Small intestine (tissue), 7 donors: ENCODE results near the gene TXNDC9. TPM values are rescaled to one million over a fixed set of nuclear protein-coding genes. Genes with fewer than 3 reads are reported as not detected.
"Not testable (repeated sequence)": the region's sequence is repeated elsewhere in the genome, so short reads cannot be mapped to it uniquely, and the experiment has no call there.

Experiments
- DNase-seq, 2 donors: peaks; one replicate each; pipeline versions ENCODE4 v3.0.0 to v3.0.0-alpha.2; 2013
- FAIRE-seq: peaks from 2 replicates; lab custom pipeline; 2012; peaks lifted over from hg19 to GRCh38; lab: Jason Lieb, UNC
- H3K27ac ChIP-seq, 3 donors: one replicate each; pipeline ENCODE4 v1.5.1; 2013; ENCODE audit warnings: low read length in 2 of 3, mild to moderate bottlenecking in 2 of 3, control low read depth in 1 of 3, inconsistent platforms in 1 of 3, low read depth in 1 of 3, moderate library complexity in 1 of 3
- H3K27me3 ChIP-seq, 3 donors: one replicate each; pipeline ENCODE4 v1.6.1; 2013; ENCODE audit warnings: low read length in 3 of 3, inconsistent platforms in 1 of 3; ENCODE audit not compliant: control insufficient read depth in 3 of 3, insufficient read depth in 3 of 3
- H3K36me3 ChIP-seq, 3 donors: one replicate each; pipeline ENCODE4 v1.6.1; 2013; ENCODE audit warnings: low read length in 3 of 3, inconsistent platforms in 1 of 3, low read depth in 1 of 3, mild to moderate bottlenecking in 1 of 3, moderate library complexity in 1 of 3; ENCODE audit not compliant: control insufficient read depth in 3 of 3, insufficient read depth in 2 of 3
- H3K4me1 ChIP-seq, 3 donors: one replicate each; pipeline ENCODE4 v1.6.1; 2013; ENCODE audit warnings: low read length in 2 of 3, inconsistent platforms in 1 of 3, low read depth in 1 of 3, mild to moderate bottlenecking in 1 of 3, moderate library complexity in 1 of 3; ENCODE audit not compliant: control insufficient read depth in 3 of 3, insufficient read depth in 2 of 3
- H3K4me3 ChIP-seq, 3 donors: one replicate each; pipeline ENCODE4 v1.5.1; 2013; ENCODE audit warnings: low read length in 3 of 3, control low read depth in 1 of 3, inconsistent platforms in 1 of 3, low read depth in 1 of 3, mild to moderate bottlenecking in 1 of 3, moderate library complexity in 1 of 3
- H3K9me3 ChIP-seq, 2 donors: one replicate each; pipeline ENCODE4 v1.6.1; 2013; ENCODE audit warnings: low read depth in 1 of 2, low read length in 1 of 2; ENCODE audit not compliant: control insufficient read depth in 2 of 2, insufficient read depth in 1 of 2
- whole genome bisulfite sequencing, 3 donors: extraction: QIAGEN DNeasy Blood & Tissue Kit; methylation state at CpG; one replicate each; pipeline ENCODE4 v1.1.7; 2013; 5-methylcytosine and 5-hydroxymethylcytosine counted together
- polyA plus RNA-seq, 4 donors: library from polyadenylated mRNA; stranded (reverse) in 3 of 4; unstranded in 1 of 4; fragments of 200-250 nt in 3 of 4; fragments of 120-200 nt in 1 of 4; gene quantifications; one replicate each; pipeline versions ENCODE4 v1.2.1 to v1.2.3, GENCODE V29; 2013
- donor health status: healthy with polysubstance abuse.
- donor health status: control.
- donor health status: control.
- donor health status: Bipolar disorder and iron deficiency.
- donor health status: healthy.

The TXNDC9 gene
- polyA plus RNA-seq, 4 donors = 25.1 to 34.0 (median 29.6) TPM

- 95 to 98% (median 97%) methylated on average over 2 of the region's 2 CpGs for WGBS, 3 donors
- peaks cover 0 to 2% (median 0%) of the 10 kb centered on the region in 3 donors for H3K36me3 ChIP-seq
Observed at GRCh38 chr2:99342536-99342935, 6.4 kb upstream of the TXNDC9 start.

GRCh38 chr2:99340669-99341236, 4.6 kb upstream of the TXNDC9 start:
- H3K27me3 ChIP-seq = no peaks in the 10 kb centered on the region
- H3K27ac ChIP-seq = no peak overlapping the region
- H3K9me3 ChIP-seq = no peaks in the 10 kb centered on the region
- no peak overlapping the region for H3K4me3 ChIP-seq
- 85 to 91% (median 86%) methylated on average over 8 of the region's 8 CpGs for WGBS, 3 donors
- peak in 1 of 2 donors; percentile 3 for DNase-seq
- H3K4me1 ChIP-seq = peaks cover 0 to 4% (median 0%) of the 10 kb centered on the region in 3 donors
- no peak for FAIRE-seq
- no peaks in the 10 kb centered on the region for H3K36me3 ChIP-seq

More at GRCh38 chr2:99342536-99342935, 6.4 kb upstream of the TXNDC9 start:
- H3K4me3 ChIP-seq = no peak overlapping the region
- no peaks in the 10 kb centered on the region for H3K27me3 ChIP-seq
- peaks cover 0 to 4% (median 0%) of the 10 kb centered on the region in 3 donors for H3K4me1 ChIP-seq
- DNase-seq (no peak), FAIRE-seq (no peak)
- no peaks in the 10 kb centered on the region for H3K9me3 ChIP-seq
- H3K27ac ChIP-seq = no peak overlapping the region

DNA sequence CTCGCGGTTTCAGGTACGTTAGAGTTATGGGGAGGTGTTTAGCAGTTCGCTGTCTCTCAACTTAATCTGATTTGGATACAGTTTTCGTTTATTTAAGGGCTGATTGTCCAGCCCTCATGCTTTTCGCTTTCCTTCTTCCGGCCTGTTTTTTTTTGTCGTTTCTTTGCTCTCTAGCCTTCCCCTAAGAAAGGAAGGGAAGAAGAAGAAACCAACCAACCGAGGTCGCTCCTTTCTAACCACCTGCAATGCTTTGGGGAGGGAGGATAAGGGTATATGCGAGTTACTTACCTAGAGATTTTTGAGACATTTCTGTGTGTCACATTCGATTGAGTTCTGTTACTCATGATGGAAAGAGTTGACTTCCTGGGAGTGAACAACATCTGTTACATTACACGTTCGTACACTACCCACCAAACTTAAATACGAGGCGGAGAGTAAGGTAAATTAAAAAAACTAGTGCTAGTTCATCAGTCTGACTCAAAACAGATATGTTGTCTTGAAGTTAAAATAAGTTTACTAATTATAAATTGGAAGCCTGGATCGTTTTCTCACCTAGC, 2.0 kb upstream of the TXNDC9 start:
- WGBS, 3 donors = 0 to 1% (median 1%) methylated on average over 17 of the region's 17 CpGs
- no peak for FAIRE-seq

GRCh38 chr2:99337113-99338028, 1.2 kb upstream of the TXNDC9 start, which contains the start of gene EIF5B:
Gene EIF5B (plus strand): TSS chr2:99337389. CDS start chr2:99337555, 166 bp downstream.
- no peaks in the 10 kb centered on the region for H3K27me3 ChIP-seq
- DNase-seq = peak; percentile 97 to 98
- 0% methylated on average over 84 to 87 of the region's 87 CpGs for WGBS, 3 donors
- peak within 1 kb of the TSS; percentile 88 to 94 (median 90) for H3K27ac ChIP-seq
- H3K36me3 ChIP-seq = no peaks in the 10 kb centered on the region
- peaks cover 0 to 4% (median 3%) of the 10 kb centered on the region in 3 donors for H3K4me1 ChIP-seq
- no peaks in the 10 kb centered on the region for H3K9me3 ChIP-seq
- FAIRE-seq = no peak
- H3K4me3 ChIP-seq = peak within 1 kb of the TSS; percentile 70 to 86 (median 79)

More for the DNA sequence above, 2.0 kb upstream of the TXNDC9 start:
- Histone ChIP-seq H3K9me3 (no peaks in the 10 kb centered on the region), H3K36me3 (no peaks in the 10 kb centered on the region), H3K4me3 (peak overlapping the region; percentile 70 to 86 (median 79)), H3K27ac (peak overlapping the region; percentile 50 to 94 (median 90)), H3K4me1 (peaks cover 0 to 4% (median 3%) of the 10 kb centered on the region in 3 donors), H3K27me3 (no peaks in the 10 kb centered on the region)
- DNase-seq = no peak

DNA sequence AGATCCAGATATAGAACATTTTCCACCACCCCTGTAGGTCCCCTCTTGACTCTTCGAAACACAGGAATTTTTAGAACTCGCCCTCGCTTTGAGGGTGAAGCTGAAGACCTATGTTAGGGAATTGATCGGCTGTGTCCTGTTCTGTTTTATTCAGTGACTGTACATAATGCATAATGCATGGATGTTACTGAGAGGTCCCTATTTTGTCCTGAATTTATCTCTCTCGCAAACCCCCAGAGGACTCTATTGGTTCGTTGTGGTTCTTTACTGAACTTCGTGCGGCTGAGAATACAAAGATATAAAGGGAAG, 625 bp upstream of the TXNDC9 start:
- Histone ChIP-seq H3K36me3 (peaks cover 1 to 5% (median 2%) of the 10 kb centered on the region in 3 donors), H3K4me3 (peak overlapping the region in 2 of 3 donors; percentile 70 to 79), H3K27ac (peak overlapping the region; percentile 85 to 94 (median 90)), H3K4me1 (peaks cover 0 to 4% (median 3%) of the 10 kb centered on the region in 3 donors), H3K9me3 (no peaks in the 10 kb centered on the region), H3K27me3 (no peaks in the 10 kb centered on the region)
- 0 to 1% (median 1%) methylated on average over 8 of the region's 8 CpGs for WGBS, 3 donors
- FAIRE-seq (no peak), DNase-seq (no peak)

GRCh38 chr2:99325384-99325783, 10.7 kb downstream of the TXNDC9 start:
- FAIRE-seq = no peak
- Histone ChIP-seq H3K27ac (no peak overlapping the region), H3K27me3 (no peaks in the 10 kb centered on the region), H3K4me1 (no peaks in the 10 kb centered on the region), H3K36me3 (peaks cover 15 to 51% (median 22%) of the 10 kb centered on the region in 3 donors), H3K9me3 (no peaks in the 10 kb centered on the region), H3K4me3 (no peak overlapping the region)
- 96 to 97% (median 97%) methylated on average over 5 of the region's 5 CpGs for WGBS, 3 donors
- no peak for DNase-seq

DNA sequence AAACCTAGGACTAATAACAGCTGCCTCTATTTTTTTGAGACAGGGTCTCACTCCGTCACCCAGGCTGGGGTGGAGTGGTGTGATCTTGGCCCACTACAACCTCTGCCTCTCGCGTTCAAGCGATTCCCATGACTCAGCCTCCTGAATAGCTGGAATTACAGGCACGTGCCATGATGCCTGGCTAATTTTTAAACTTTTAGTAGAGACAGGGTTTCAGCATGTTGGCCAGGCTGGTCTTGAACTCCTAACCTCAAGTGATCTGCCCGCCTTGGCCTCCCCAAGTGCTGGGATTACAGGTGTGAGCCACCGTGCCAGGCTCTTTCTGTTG, 18.3 kb downstream of the TXNDC9 start:
- H3K27me3 ChIP-seq, H3K4me1 ChIP-seq, H3K9me3 ChIP-seq, DNase-seq, H3K4me3 ChIP-seq, FAIRE-seq, H3K27ac ChIP-seq: not testable (repeated sequence)
- 94 to 99% (median 96%) methylated on average over 7 of the region's 7 CpGs for WGBS, 3 donors
- peaks cover 4 to 25% (median 8%) of the 10 kb centered on the region in 3 donors for H3K36me3 ChIP-seq

DNA sequence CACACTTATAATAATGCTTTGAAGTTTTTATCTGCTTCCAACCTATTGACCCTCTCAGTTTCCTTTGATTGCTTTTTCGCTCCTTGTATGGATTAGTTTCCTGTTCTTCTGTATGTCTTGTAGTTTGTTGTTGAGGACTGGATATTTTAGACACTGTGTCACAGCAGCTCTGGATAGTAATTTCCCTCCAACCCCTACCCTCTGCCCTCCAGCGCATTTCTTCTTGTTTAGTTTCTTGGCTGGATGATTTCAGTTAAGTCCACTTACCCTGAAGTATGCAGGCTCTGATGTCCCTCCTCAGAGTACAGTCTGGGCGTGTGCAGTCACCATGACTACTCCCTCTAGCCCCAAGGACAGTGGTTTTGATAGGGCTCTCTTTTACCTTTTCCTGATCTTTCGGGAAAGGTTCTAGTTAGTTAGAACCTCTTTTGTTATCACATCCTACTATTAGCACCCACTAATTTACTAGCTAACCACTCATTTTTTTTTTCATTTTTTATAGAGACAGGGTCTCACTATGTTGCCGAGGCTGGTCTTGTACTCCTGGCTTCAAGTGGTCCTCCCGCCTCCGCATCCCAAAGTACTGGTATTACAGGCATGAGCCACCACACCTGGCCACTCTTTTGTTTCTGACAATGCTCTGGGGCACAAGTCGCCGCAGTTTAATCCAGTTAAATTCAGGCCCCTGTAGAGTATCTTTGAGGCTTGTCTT, 18.8 kb downstream of the TXNDC9 start:
- Histone ChIP-seq H3K27me3 (no peaks in the 10 kb centered on the region), H3K4me1 (no peaks in the 10 kb centered on the region), H3K36me3 (peaks cover 3 to 22% (median 7%) of the 10 kb centered on the region in 3 donors), H3K4me3 (no peak overlapping the region), H3K9me3 (peaks cover 0 to 3% of the 10 kb centered on the region in 2 donors), H3K27ac (no peak overlapping the region)
- DNase-seq (no peak), FAIRE-seq (no peak)
- 97 to 99% (median 97%) methylated on average over 9 of the region's 9 CpGs for WGBS, 3 donors
